SK-N-SH (cell line): ENCODE data around the gene ALAS1. TPM values are rescaled to one million over a fixed set of nuclear protein-coding genes. Genes with fewer than 3 reads are reported as not detected.

ENCODE experiments used
- CTCF ChIA-PET: fragments of 300-600, 350-600 bp; formaldehyde crosslinking; extraction: SDS; loops from one replicate; lab custom pipeline; 2021; lab: Yijun Ruan, JAX
- POLR2A ChIA-PET: fragments of 350-600 bp; sonication (Branson Sonifier 250); formaldehyde crosslinking; extraction: SDS; loops from one replicate; lab custom pipeline; 2020; ENCODE audit warnings: antibody characterized with exemption, inconsistent platforms; lab: Yijun Ruan, JAX
- DNase-seq: peaks from one replicate; pipeline ENCODE4 v3.0.0; 2012
- H2AFZ ChIP-seq: fragments of 200-600 bp; sonication (generic); 2 replicates; pipeline ENCODE4 v1.8.1; 2016; ENCODE audit warnings: antibody characterized with exemption, mild to moderate bottlenecking, low read depth
- H3F3A ChIP-seq: fragments of 200-600 bp; sonication (generic); replicated peaks from 2 replicates; pipeline ENCODE3; 2016; ENCODE audit warnings: antibody characterized with exemption, mild to moderate bottlenecking; ENCODE audit not compliant: insufficient read depth
- H3K27ac ChIP-seq, 2 experiments: fragments of 200-500 bp in 1 of 2; fragments of 200-600 bp in 1 of 2; sonication (Bioruptor generic) in 1 of 2; sonication (generic), shearing (Covaris generic) in 1 of 2; 2 replicates each; pipeline versions ENCODE4 v1.5.1 to v1.6.1; 2014 to 2016; ENCODE audit warnings: low read depth in 2 of 2, inconsistent platforms in 1 of 2, low read length in 1 of 2, mild to moderate bottlenecking in 1 of 2, mixed read lengths in 1 of 2
- H3K27me3 ChIP-seq: fragments of 200-600 bp; sonication (generic), shearing (Covaris generic); 2 replicates; pipeline ENCODE4 v1.6.1; 2016; ENCODE audit warnings: mixed run types; ENCODE audit not compliant: insufficient read depth
- H3K36me3 ChIP-seq, 2 experiments: fragments of 200-500 bp in 1 of 2; fragments of 200-600 bp in 1 of 2; sonication (Bioruptor generic) in 1 of 2; sonication (generic) in 1 of 2; replicated peaks in 1 of 2; 2 replicates each; pipeline versions ENCODE3 to v1.5.1; 2014 to 2016; ENCODE audit warnings: low read length in 1 of 2, mild to moderate bottlenecking in 1 of 2; ENCODE audit not compliant: insufficient read depth in 2 of 2, control insufficient read depth in 1 of 2
- H3K4me1 ChIP-seq, 2 experiments: fragments of 200-500 bp in 1 of 2; fragments of 200-600 bp in 1 of 2; sonication (Bioruptor generic) in 1 of 2; sonication (generic), shearing (Covaris generic) in 1 of 2; 2 replicates each; pipeline versions ENCODE4 v1.5.1 to v1.6.1; 2014 to 2016; ENCODE audit warnings: low read depth in 1 of 2, low read length in 1 of 2, mixed run types in 1 of 2; ENCODE audit not compliant: insufficient read depth in 2 of 2, control insufficient read depth in 1 of 2
- H3K4me2 ChIP-seq: fragments of 200-600 bp; sonication (generic), shearing (Covaris generic); 2 replicates; pipeline ENCODE4 v1.6.1; 2017; ENCODE audit warnings: mixed run types
- H3K4me3 ChIP-seq, 2 experiments: fragments of 200-500 bp in 1 of 2; fragments of 200-600 bp in 1 of 2; sonication (Bioruptor generic) in 1 of 2; sonication (generic), shearing (Covaris generic) in 1 of 2; 2 replicates each; pipeline versions ENCODE4 v1.5.1 to v1.8.1; 2014 to 2016; ENCODE audit warnings: low read depth in 2 of 2, inconsistent platforms in 1 of 2, low read length in 1 of 2, mild to moderate bottlenecking in 1 of 2, mixed read lengths in 1 of 2, moderate library complexity in 1 of 2
- H3K79me2 ChIP-seq: fragments of 200-600 bp; sonication (generic); 2 replicates; pipeline ENCODE4 v1.8.1; 2017; ENCODE audit warnings: mild to moderate bottlenecking; ENCODE audit not compliant: insufficient read depth
- H3K9ac ChIP-seq: fragments of 200-600 bp; sonication (generic); 2 replicates; pipeline ENCODE4 v1.6.1; 2017; ENCODE audit warnings: mixed run types
- H3K9me2 ChIP-seq: fragments of 200-600 bp; sonication (generic); 2 replicates; pipeline ENCODE4 v1.6.1; 2017; ENCODE audit warnings: mixed run types
- H3K9me3 ChIP-seq: fragments of 200-600 bp; sonication (generic); 2 replicates; pipeline ENCODE4 v1.6.1; 2017; ENCODE audit warnings: mixed run types, mild to moderate bottlenecking, moderate library complexity
- H4K20me1 ChIP-seq: fragments of 200-600 bp; sonication (generic); 2 replicates; pipeline ENCODE4 v1.6.1; 2017; ENCODE audit warnings: mild to moderate bottlenecking, mixed run types; ENCODE audit not compliant: insufficient read depth
- CTCF ChIP-seq: fragments of 200-600 bp; sonication (generic); IDR thresholded peaks from 2 replicates; pipeline ENCODE4 v1.6.1; 2017; ENCODE audit warnings: antibody characterized with exemption, mild to moderate bottlenecking, moderate library complexity
- ELF1 ChIP-seq: IDR thresholded peaks from 2 replicates; pipeline ENCODE4 v1.4.0; 2012
- FOXJ3 ChIP-seq: sonication (generic); formaldehyde crosslinking; IDR thresholded peaks from 2 replicates; pipeline ENCODE4 v1.5.1; 2020; ENCODE audit warnings: mild to moderate bottlenecking, missing genetic modification reagents
- FOXM1 ChIP-seq: IDR thresholded peaks from 2 replicates; pipeline ENCODE4 v1.4.0; 2012; ENCODE audit warnings: low read depth, mild to moderate bottlenecking
- GABPA ChIP-seq: IDR thresholded peaks from 2 replicates; pipeline ENCODE4 v1.4.0; 2012; ENCODE audit warnings: low read depth, mild to moderate bottlenecking
- IRF3 ChIP-seq: fragments of 150-350 bp; IDR thresholded peaks from 2 replicates; pipeline ENCODE4 v1.6.1; 2016; ENCODE audit warnings: mild to moderate bottlenecking, low read depth, low read length
- NRF1 ChIP-seq: IDR thresholded peaks from 2 replicates; pipeline ENCODE4 v1.6.1; 2012; ENCODE audit warnings: low read depth, mild to moderate bottlenecking, low read length
- RAD21 ChIP-seq: IDR thresholded peaks from 2 replicates; pipeline ENCODE4 v1.6.1; 2012; ENCODE audit warnings: mild to moderate bottlenecking, low read length
- TAF1 ChIP-seq: IDR thresholded peaks from 2 replicates; pipeline ENCODE4 v1.6.1; 2012; ENCODE audit warnings: low read depth, mild to moderate bottlenecking, low read length, moderate library complexity, borderline replicate concordance
- TEAD4 ChIP-seq: IDR thresholded peaks from 2 replicates; pipeline ENCODE4 v1.4.0; 2012; ENCODE audit warnings: mild to moderate bottlenecking, borderline replicate concordance; ENCODE audit not compliant: insufficient read depth
- ZBTB33 ChIP-seq: IDR thresholded peaks from 2 replicates; pipeline ENCODE4 v1.4.0; 2012; ENCODE audit warnings: low read depth, borderline replicate concordance
- WGBS: methylation state at CpG from one replicate; pipeline ENCODE4 v1.1.6; 2017; ENCODE audit warnings: low lambda C conversion rate; 5-methylcytosine and 5-hydroxymethylcytosine counted together
- polyA plus RNA-seq, 3 experiments: library from polyadenylated mRNA; depleted of rRNA; stranded (reverse); fragments of >200 nt; gene quantifications; 2 replicates each; pipeline ENCODE4 v1.2.3, GENCODE V29; 2012

ALAS1 gene
- polyA plus RNA-seq, 1 of the 3 experiments (the other 2 are of a cell fraction): 47.9 TPM

- TF ChIP-seq IRF3 (no peak), RAD21 (no peak), FOXM1 (no peak), GABPA (no peak), NRF1 (no peak), ZBTB33 (no peak), CTCF (no peak)
Observed at GRCh38 chr3:52210550-52211046, 12.6 kb downstream of the ALAS1 start (continued).

- WGBS: 93% methylated on average over 3 of the region's 18 CpGs
- Histone ChIP-seq H4K20me1 (no peaks in the 10 kb centered on the region), H3K27me3 (no peaks in the 10 kb centered on the region), H2AFZ (no peak overlapping the region), H3K4me1 (peaks cover under 1% of the 10 kb centered on the region in 2 experiments; a peak in 2 of 4 replicates), H3K9ac (no peak overlapping the region), H3K27ac (no peak overlapping the region), H3K4me2 (no peak overlapping the region), H3K9me2 (no peaks in the 10 kb centered on the region), H3K9me3 (no peaks in the 10 kb centered on the region), H3K4me3 (no peak overlapping the region), H3K79me2 (no peaks in the 10 kb centered on the region), H3K36me3 (peaks cover 71 to 76% of the 10 kb centered on the region in 2 experiments), H3F3A (no peaks in the 10 kb centered on the region)
- POLR2A ChIA-PET: no interaction called here
- CTCF ChIA-PET: interaction anchor here (1.0 to 16.1 kb wide), 3 partner anchors 8 to 67 kb away, joined by 4 to 257 read pairs (median 44); partner anchors contain the start of gene TWF2
- no peak for DNase-seq
- TF ChIP-seq ELF1 (no peak), FOXM1 (no peak), FOXJ3 (CRISPR knock-in tag) (no peak), TEAD4 (no peak), TAF1 (no peak)
Observed at GRCh38 chr3:52211268-52211891, 13.4 kb downstream of the ALAS1 start.
